ENCODE results near the gene HSD17B12. TPM values are rescaled to one million over a fixed set of nuclear protein-coding genes. Genes with fewer than 3 reads are reported as not detected.

Gene HSD17B12
- total RNA-seq, 4 donors from 2014 or later = 38.8 to 52.7 (median 41.8) TPM

- no peaks in the 10 kb centered on the region for H3K9me3 ChIP-seq
- DNase-seq (ENCODE audit: extremely low spot score) = no peak
- TF ChIP-seq POLR2AphosphoS5 (IDR thresholded peaks at IDR 0.05) = no peak
- TF ChIP-seq POLR2A (IDR thresholded peaks at IDR 0.05; ENCODE audit: low read depth) = no peak
- no peak for TF ChIP-seq EP300 (IDR thresholded peaks at IDR 0.05)
- no peak for TF ChIP-seq CTCF (IDR thresholded peaks at IDR 0.05)
- 91% methylated on average over 2 of the region's 2 CpGs for WGBS
- no peak overlapping the region for H3K4me3 ChIP-seq
- H3K27me3 ChIP-seq = no peaks in the 10 kb centered on the region
- intact Hi-C loops (cut with DNase I) = no loop called here
- H3K4me1 ChIP-seq = no peaks in the 10 kb centered on the region
- H3K27ac ChIP-seq (replicated peaks in 1 of 4) = no peak overlapping the region
- H3K36me3 ChIP-seq = peaks cover 0 to 37% (median 0%) of the 10 kb centered on the region in 4 donors
These were observed 139.4 kb downstream of the HSD17B12 start for GRCh38 chr11:43819926-43820325.

- Histone ChIP-seq H3K4me3 (no peak overlapping the region), H3K4me1 (no peaks in the 10 kb centered on the region), H3K27me3 (no peaks in the 10 kb centered on the region), H3K36me3 (peaks cover 0 to 22% (median 0%) of the 10 kb centered on the region in 4 donors), H3K9me3 (no peaks in the 10 kb centered on the region), H3K27ac (replicated peaks in 1 of 4) (no peak overlapping the region)
- no peak for TF ChIP-seq POLR2AphosphoS5 (IDR thresholded peaks at IDR 0.05)
- TF ChIP-seq EP300 (IDR thresholded peaks at IDR 0.05) = no peak
- no peak for TF ChIP-seq CTCF (IDR thresholded peaks at IDR 0.05)
- DNase-seq (ENCODE audit: extremely low spot score) = no peak
- WGBS = 92% methylated on average over 6 of the region's 6 CpGs
- intact Hi-C loops (cut with DNase I) = no loop called here
These were observed 142.8 kb downstream of the HSD17B12 start for GRCh38 chr11:43823316-43823715.

GRCh38 chr11:43823851-43824250, 143.3 kb downstream of the HSD17B12 start:
- Histone ChIP-seq H3K27me3 (no peaks in the 10 kb centered on the region), H3K4me1 (no peaks in the 10 kb centered on the region), H3K9me3 (no peaks in the 10 kb centered on the region), H3K4me3 (no peak overlapping the region), H3K36me3 (peaks cover 0 to 22% (median 0%) of the 10 kb centered on the region in 4 donors), H3K27ac (replicated peaks in 1 of 4) (no peak overlapping the region)
- TF ChIP-seq POLR2A (IDR thresholded peaks at IDR 0.05; ENCODE audit: low read depth) = no peak
- no peak for TF ChIP-seq CTCF (IDR thresholded peaks at IDR 0.05)
- no peak for TF ChIP-seq EP300 (IDR thresholded peaks at IDR 0.05)
- TF ChIP-seq POLR2AphosphoS5 (IDR thresholded peaks at IDR 0.05) = no peak
- WGBS = 86% methylated on average over 5 of the region's 5 CpGs
- no peak for DNase-seq (ENCODE audit: extremely low spot score)
- intact Hi-C loops (cut with DNase I) = loop anchor here (1.0 kb wide), 1 partner anchor 27 kb away; no protein-coding TSS in a partner anchor

GRCh38 chr11:43825217-43825816, 144.8 kb downstream of the HSD17B12 start:
- no peak overlapping the region for H3K27ac ChIP-seq (replicated peaks in 1 of 4)
- H3K4me1 ChIP-seq = peaks cover 0 to 4% (median under 1%) of the 10 kb centered on the region in 4 donors
- peaks cover 0 to 14% (median 0%) of the 10 kb centered on the region in 4 donors for H3K36me3 ChIP-seq
- no peak overlapping the region for H3K4me3 ChIP-seq
- WGBS = 52% methylated on average over 5 of the region's 5 CpGs
- no peak for DNase-seq (ENCODE audit: extremely low spot score)
- TF ChIP-seq CTCF (IDR thresholded peaks at IDR 0.05) (peak; percentile 67 to 79 (median 68)), POLR2A (IDR thresholded peaks at IDR 0.05; ENCODE audit: low read depth) (no peak)
- no peaks in the 10 kb centered on the region for H3K27me3 ChIP-seq
- intact Hi-C loops (cut with DNase I) = no loop called here
- H3K9me3 ChIP-seq = no peaks in the 10 kb centered on the region

GRCh38 chr11:43830928-43831440, 150.4 kb downstream of the HSD17B12 start:
- no peak overlapping the region for H3K4me3 ChIP-seq
- no peaks in the 10 kb centered on the region for H3K27me3 ChIP-seq
- H3K27ac ChIP-seq (replicated peaks in 1 of 4) = peak overlapping the region; percentile 49 to 73 (median 68)
- DNase-seq (ENCODE audit: extremely low spot score) = no peak
- H3K9me3 ChIP-seq = no peaks in the 10 kb centered on the region
- WGBS = 54% methylated on average over 3 of the region's 5 CpGs
- intact Hi-C loops (cut with DNase I) = no loop called here
- peaks cover 9 to 48% (median 35%) of the 10 kb centered on the region in 4 donors for H3K4me1 ChIP-seq
- no peak for TF ChIP-seq CTCF (IDR thresholded peaks at IDR 0.05)
- TF ChIP-seq POLR2AphosphoS5 (IDR thresholded peaks at IDR 0.05) = peak; percentile 39 to 65
- no peak for TF ChIP-seq EP300 (IDR thresholded peaks at IDR 0.05)
- TF ChIP-seq POLR2A (IDR thresholded peaks at IDR 0.05; ENCODE audit: low read depth) = no peak
- H3K36me3 ChIP-seq = no peaks in the 10 kb centered on the region
